Measurements from ENCODE around the gene AMDHD2.

- TF ChIP-seq POLR2AphosphoS5 (IDR thresholded peaks at IDR 0.05) (no peak), POLR2A (IDR thresholded peaks at IDR 0.05) (no peak)
Observed at GRCh38 chr16:2489581-2489980, 30.6 kb upstream of the AMDHD2 start.
